IMR-90 (cell line): ENCODE results near the gene PRPSAP1. TPM values are rescaled to one million over a fixed set of nuclear protein-coding genes. Genes with fewer than 3 reads are reported as not detected.

Source experiments
- ATAC-seq: fragments of 200-7000 bp; cut with Tn5 transposase; 2 replicates; pipeline ENCODE4 v1.9.1; 2020; ENCODE audit warnings: low read depth, mild to moderate bottlenecking, moderate library complexity
- BruUV-seq: library from RNA; stranded (reverse); fragments of 400-500 nt; replicated peaks from 2 replicates; lab custom pipeline; 2021; lab: Mats Ljungman, UMichigan
- CTCF ChIA-PET: fragments of 300-600 bp; formaldehyde crosslinking; extraction: SDS; loops from one replicate; lab custom pipeline; 2021; ENCODE audit warnings: antibody characterized with exemption; lab: Yijun Ruan, JAX
- POLR2A ChIA-PET: fragments of 300-600 bp; sonication (Branson Sonifier 250); formaldehyde crosslinking; loops from one replicate; lab custom pipeline; 2022; ENCODE audit warnings: antibody characterized with exemption; ENCODE audit not compliant: unreplicated experiment; lab: Charles Lee
- DNase-seq: peaks from one replicate; pipeline ENCODE4 v3.0.0; 2013
- H2AFZ ChIP-seq: replicated peaks from 2 replicates; pipeline ENCODE3; 2013; ENCODE audit warnings: low read length, mild to moderate bottlenecking; ENCODE audit not compliant: poor library complexity
- H2AK5ac ChIP-seq: 2 replicates; pipeline ENCODE4 v1.6.1; 2013; ENCODE audit warnings: low read depth, low read length, inconsistent platforms
- H2AK9ac ChIP-seq: replicated peaks from 2 replicates; pipeline ENCODE3; 2013; ENCODE audit warnings: mild to moderate bottlenecking, low read depth, low read length, moderate library complexity; ENCODE audit not compliant: poor library complexity
- H2BK120ac ChIP-seq: 2 replicates; pipeline ENCODE4 v1.6.1; 2013; ENCODE audit warnings: low read depth, low read length, inconsistent platforms
- H2BK15ac ChIP-seq: 3 replicates; pipeline ENCODE4 v1.6.1; 2013; ENCODE audit warnings: low read depth, low read length, inconsistent platforms
- H2BK20ac ChIP-seq: 2 replicates; pipeline ENCODE4 v1.6.1; 2013; ENCODE audit warnings: low read depth, mild to moderate bottlenecking, inconsistent platforms, low read length, moderate library complexity
- H2BK5ac ChIP-seq: 2 replicates; pipeline ENCODE4 v1.6.1; 2013; ENCODE audit warnings: mild to moderate bottlenecking, low read depth, low read length, inconsistent platforms; ENCODE audit not compliant: poor library complexity, severe bottlenecking
- H3K14ac ChIP-seq: replicated peaks from 2 replicates; pipeline ENCODE4 v1.6.1; 2013; ENCODE audit warnings: low read depth, low read length, inconsistent platforms
- H3K18ac ChIP-seq: 2 replicates; pipeline ENCODE4 v1.6.1; 2013; ENCODE audit warnings: low read depth, low read length, control low read depth
- H3K23ac ChIP-seq: 2 replicates; pipeline ENCODE4 v1.6.1; 2013; ENCODE audit warnings: low read depth, low read length, inconsistent platforms
- H3K27ac ChIP-seq: 2 replicates; pipeline ENCODE4 v1.5.1; 2013; ENCODE audit warnings: mild to moderate bottlenecking, control low read depth, low read length; ENCODE audit not compliant: insufficient read depth
- H3K27me3 ChIP-seq: 2 replicates; pipeline ENCODE4 v1.6.1; 2013; ENCODE audit warnings: low read length; ENCODE audit not compliant: control insufficient read depth, insufficient read depth
- H3K36me3 ChIP-seq: 2 replicates; pipeline ENCODE4 v1.6.1; 2013; ENCODE audit warnings: low read length, mixed read lengths; ENCODE audit not compliant: control insufficient read depth, insufficient read depth
- H3K4ac ChIP-seq: 2 replicates; pipeline ENCODE4 v1.6.1; 2013; ENCODE audit warnings: low read depth, low read length, inconsistent platforms
- H3K4me1 ChIP-seq: 2 replicates; pipeline ENCODE4 v1.6.1; 2013; ENCODE audit warnings: low read length, mixed read lengths; ENCODE audit not compliant: control insufficient read depth, insufficient read depth
- H3K4me2 ChIP-seq: 2 replicates; pipeline ENCODE4 v1.6.1; 2013; ENCODE audit warnings: low read depth, mild to moderate bottlenecking, control low read depth, low read length, moderate library complexity
- H3K4me3 ChIP-seq: 2 replicates; pipeline ENCODE4 v1.5.1; 2013; ENCODE audit warnings: low read depth, mild to moderate bottlenecking, control low read depth, low read length, moderate library complexity; ENCODE audit not compliant: insufficient read depth
- H3K56ac ChIP-seq: 2 replicates; pipeline ENCODE4 v1.6.1; 2013; ENCODE audit warnings: low read length, inconsistent platforms; ENCODE audit not compliant: insufficient read depth; ENCODE audit errors: extremely low read depth
- H3K79me1 ChIP-seq, 2 experiments: 2 replicates each; pipeline ENCODE4 v1.6.1; 2013; ENCODE audit warnings: low read length in 2 of 2, inconsistent platforms in 1 of 2, low read depth in 1 of 2
- H3K9ac ChIP-seq: 2 replicates; pipeline ENCODE4 v1.6.1; 2013; ENCODE audit warnings: low read depth, low read length, control low read depth
- H3K9me1 ChIP-seq: 2 replicates; pipeline ENCODE4 v1.6.1; 2013; ENCODE audit warnings: low read length, inconsistent platforms; ENCODE audit not compliant: insufficient read depth
- H3K9me3 ChIP-seq: 2 replicates; pipeline ENCODE4 v1.6.1; 2013; ENCODE audit warnings: low read length; ENCODE audit not compliant: control insufficient read depth, insufficient read depth
- H4K20me1 ChIP-seq: 2 replicates; pipeline ENCODE4 v1.6.1; 2013; ENCODE audit warnings: low read length, inconsistent platforms; ENCODE audit not compliant: insufficient read depth
- H4K5ac ChIP-seq: 2 replicates; pipeline ENCODE4 v1.6.1; 2013; ENCODE audit warnings: mild to moderate bottlenecking, low read depth, low read length, control low read depth
- H4K8ac ChIP-seq, 2 experiments: 2 replicates each; pipeline ENCODE4 v1.6.1; 2013; ENCODE audit warnings: low read depth in 2 of 2, low read length in 2 of 2, control low read depth in 1 of 2, inconsistent platforms in 1 of 2
- H4K91ac ChIP-seq: 2 replicates; pipeline ENCODE4 v1.6.1; 2013; ENCODE audit warnings: low read depth, low read length, inconsistent platforms; ENCODE audit not compliant: insufficient read depth
- CEBPB ChIP-seq: IDR thresholded peaks from 2 replicates; pipeline ENCODE4 v1.6.1; 2012; ENCODE audit warnings: low read depth, low read length, improper control_type of control experiment
- CHD1 ChIP-seq: IDR thresholded peaks from 2 replicates; pipeline ENCODE4 v1.6.1; 2012; ENCODE audit warnings: low read depth, low read length, improper control_type of control experiment
- CTCF ChIP-seq: conservative IDR thresholded peaks from 2 replicates; pipeline ENCODE4 v1.5.1; 2012; ENCODE audit warnings: mild to moderate bottlenecking, low read depth, low read length, improper control_type of control experiment
- ELK1 ChIP-seq: fragments of 150-350 bp; IDR thresholded peaks from 2 replicates; pipeline ENCODE4 v1.6.1; 2016; ENCODE audit warnings: low read depth, mild to moderate bottlenecking, low read length, moderate library complexity, borderline replicate concordance
- FOS ChIP-seq: fragments of 150-350 bp; IDR thresholded peaks from 2 replicates; pipeline ENCODE4 v1.6.1; 2016; ENCODE audit warnings: low read depth, low read length
- MAFK ChIP-seq: IDR thresholded peaks from 2 replicates; pipeline ENCODE4 v1.6.1; 2012; ENCODE audit warnings: low read depth, low read length, improper control_type of control experiment
- MXI1 ChIP-seq: IDR thresholded peaks from 2 replicates; pipeline ENCODE4 v1.6.1; 2012; ENCODE audit warnings: low read depth, mild to moderate bottlenecking, low read length, moderate library complexity, borderline replicate concordance
- POLR2A ChIP-seq: IDR thresholded peaks from 2 replicates; pipeline ENCODE4 v1.6.1; 2012; ENCODE audit warnings: mild to moderate bottlenecking, low read depth, low read length
- RAD21 ChIP-seq: IDR thresholded peaks from 2 replicates; pipeline ENCODE4 v1.6.1; 2012; ENCODE audit warnings: low read length, improper control_type of control experiment
- RCOR1 ChIP-seq: IDR thresholded peaks from 2 replicates; pipeline ENCODE4 v1.6.1; 2012; ENCODE audit warnings: mild to moderate bottlenecking, low read length, improper control_type of control experiment; ENCODE audit not compliant: insufficient replicate concordance
- RFX5 ChIP-seq: IDR thresholded peaks from 2 replicates; pipeline ENCODE4 v1.8.0; 2012; ENCODE audit warnings: low read depth, mild to moderate bottlenecking, low read length, moderate library complexity
- SMC3 ChIP-seq: fragments of 150-350 bp; IDR thresholded peaks from 2 replicates; pipeline ENCODE4 v1.6.1; 2016; ENCODE audit warnings: low read depth, mild to moderate bottlenecking, antibody characterized with exemption, low read length, moderate library complexity
- USF2 ChIP-seq: fragments of 150-350 bp; IDR thresholded peaks from 2 replicates; pipeline ENCODE4 v1.6.1; 2017; ENCODE audit warnings: mild to moderate bottlenecking, antibody characterized with exemption, low read length, low read depth
- WGBS, 2 experiments: methylation state at CpG; one replicate each; pipeline versions ENCODE4 v1.1.5 to v1.1.7; 2013; ENCODE audit warnings: missing lambda C conversion rate in 2 of 2; ENCODE audit not compliant: insufficient read length in 1 of 2; ENCODE audit errors: extremely low coverage in 2 of 2; 5-methylcytosine and 5-hydroxymethylcytosine counted together
- dilution Hi-C: fragments of 300-500 bp; cut with HindIII; formaldehyde crosslinking; loops from one replicate; pipeline ENCODE4 v1.14.3; 2018; ENCODE audit warnings: low sequenced_read_pairs; ENCODE audit not compliant: unreplicated experiment
- in situ Hi-C: fragments of 300-500 bp; cut with MboI; formaldehyde crosslinking; loops from 3 replicates; pipeline ENCODE4 v1.14.3; 2019; ENCODE audit warnings: low sequenced_read_pairs, inconsistent platforms, mixed read lengths
- intact Hi-C: fragments of 100-400 bp; cut with micrococcal nuclease; formaldehyde crosslinking; loops from 2 replicates; pipeline ENCODE4 v1.10.0; 2022
- polyA plus RNA-seq, 3 experiments: library from polyadenylated mRNA; depleted of rRNA; stranded (reverse); fragments of >200 nt; gene quantifications; 2 replicates each; pipeline ENCODE4 v1.2.3, GENCODE V29; 2012; ENCODE audit warnings: low replicate concordance in 1 of 3
- total RNA-seq: library from RNA; depleted of rRNA; stranded (reverse); fragments of >200 nt; gene quantifications from 2 replicates; pipeline ENCODE4 v1.2.3, GENCODE V29; 2012

PRPSAP1 gene
- total and polyA plus RNA-seq, 2 of the 4 experiments (the other 2 are of a cell fraction), result 34.4 to 48.6 TPM

- BruUV-seq, result no TSS peak
- Histone ChIP-seq H3K9me1 (0 out of 2 replicates have a peak, but pooled peaks cover 3% of the 10 kb centered on the region), H3K36me3 (peaks cover 19% of the 10 kb centered on the region)
- TF ChIP-seq MXI1, result no peak
- TF ChIP-seq CTCF, result no peak
- TF ChIP-seq RFX5, result no peak
- no peak for TF ChIP-seq RAD21
- no peak for TF ChIP-seq RCOR1
- no peak; the same call in 1 of the 2 replicates for TF ChIP-seq USF2
- peak; percentile 16 for TF ChIP-seq POLR2A
- TF ChIP-seq ELK1, result no peak
- peak; percentile 72 for TF ChIP-seq FOS
- peak; percentile 72; the same call in 1 of the 2 replicates for TF ChIP-seq CHD1
- TF ChIP-seq SMC3, result no peak
- TF ChIP-seq MAFK, result no peak
- TF ChIP-seq CEBPB, result no peak
These were observed 31.5 kb upstream of the PRPSAP1 start for GRCh38 chr17:76384987-76385891.

More at GRCh38 chr17:76384987-76385891, 31.5 kb upstream of the PRPSAP1 start:
- Histone ChIP-seq H3K4me1 (peaks cover 13% of the 10 kb centered on the region), H3K79me1 (peaks cover 14 to 68% of the 10 kb centered on the region in 2 experiments; a peak in 3 of 4 replicates), H2AK9ac (peak overlapping the region; percentile 96), H3K18ac (no peak overlapping the region), H4K20me1 (peaks cover 38% of the 10 kb centered on the region), H2BK5ac (peak overlapping the region; percentile 87), H3K4ac (peak overlapping the region; percentile 89), H3K4me3 (peak overlapping the region; percentile 80), H3K27ac (peak overlapping the region; percentile 95), H4K8ac (peak overlapping the region; percentile 16 to 85; a peak in 2 of 4 replicates), H2BK120ac (peak overlapping the region; percentile 3; the same call in 1 of the 2 replicates), H3K23ac (peak overlapping the region; percentile 84), H3K56ac (peak overlapping the region; percentile 50), H4K5ac (no peak overlapping the region), H3K14ac (peak overlapping the region; percentile 93), H2AK5ac (peak overlapping the region; percentile 75), H2AFZ (peak overlapping the region; percentile 89), H2BK20ac (no peak overlapping the region), H3K4me2 (peak overlapping the region; percentile 96), H3K27me3 (no peaks in the 10 kb centered on the region), H3K9ac (peak overlapping the region; percentile 92), H4K91ac (peak overlapping the region; percentile 31), H2BK15ac (no peak overlapping the region), H3K9me3 (no peaks in the 10 kb centered on the region)
- WGBS, 2 experiments, result 1% methylated on average over 38 of the region's 74 CpGs; no CpG with 5 or more reads in 1 of the 2 experiments
- ChIA-PET CTCF (interaction anchor here (0.6 to 2.2 kb wide), 13 partner anchors 9 to 118 kb away, joined by 3 to 12 read pairs (median 3); partner anchors contain the start of genes PRPSAP1, QRICH2 and RHBDF2), POLR2A (no interaction called here)
- dilution Hi-C loops, result no loop called here
- in situ Hi-C loops, result no loop called here
- peak; percentile 73 for DNase-seq
- intact Hi-C loops, result loop anchor here (1.0 to 2.0 kb wide), 2 partner anchors 14 to 31 kb away; no protein-coding TSS in a partner anchor
- peak; percentile 4 for ATAC-seq
